Stimulated activated CD4-positive, alpha-beta T cell treated with anti-CD3 and anti-CD28 coated beads, Interleukin-15, amount 100 ng/mL, for 48 hours (primary cell): ENCODE measurements around the gene SRD5A1.
A peak's percentile ranks its signal among the peaks of the same experiment; 100 is the strongest.

Experiments used
- DNase-seq, 2 donors: peaks; one replicate each; pipeline ENCODE4 v3.0.0-alpha.2; 2020; ENCODE audit warnings: low read depth in 2 of 2

The SRD5A1 gene, protein sequence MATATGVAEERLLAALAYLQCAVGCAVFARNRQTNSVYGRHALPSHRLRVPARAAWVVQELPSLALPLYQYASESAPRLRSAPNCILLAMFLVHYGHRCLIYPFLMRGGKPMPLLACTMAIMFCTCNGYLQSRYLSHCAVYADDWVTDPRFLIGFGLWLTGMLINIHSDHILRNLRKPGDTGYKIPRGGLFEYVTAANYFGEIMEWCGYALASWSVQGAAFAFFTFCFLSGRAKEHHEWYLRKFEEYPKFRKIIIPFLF

DNA sequence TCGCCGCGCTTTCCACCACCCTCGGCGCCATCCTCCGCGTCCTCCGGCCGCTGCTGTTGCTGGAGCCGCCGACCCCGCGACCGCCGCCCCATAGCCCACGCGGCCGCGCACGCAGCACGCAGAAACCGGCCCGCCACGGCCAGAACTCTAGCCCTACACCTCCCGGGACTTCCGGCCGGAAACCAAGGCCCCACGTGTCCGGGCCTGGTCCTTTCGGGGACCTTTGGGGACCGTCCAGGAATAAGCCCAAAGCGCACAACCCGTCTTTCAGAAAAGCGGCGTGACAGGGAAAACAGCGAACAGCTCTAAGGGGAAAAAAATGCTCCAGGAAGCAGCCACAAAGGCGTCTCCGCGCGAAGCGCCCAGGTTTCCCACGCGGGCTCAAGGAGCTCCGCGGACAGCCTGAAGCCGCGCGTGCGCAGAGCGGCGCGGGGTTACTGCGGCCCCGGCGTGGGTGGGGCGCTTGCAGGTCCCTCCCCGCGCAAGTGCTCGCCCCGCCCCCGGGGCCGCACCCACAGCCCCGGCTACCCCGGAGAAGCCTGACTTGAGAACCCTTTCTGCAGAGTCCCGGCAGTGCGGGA is at the start of gene SRD5A1, which contains the start of gene NSUN2:
Gene SRD5A1 (plus strand): TSS at position 553 of the 581 bp plus-strand sequence. CDS start 137 bp downstream, outside the sequence.
Gene NSUN2 (minus strand): TSS at position 157 of the 581 bp plus-strand sequence. CDS start 65 bp downstream, at position 92.
- DNase-seq: peak; percentile 84 to 88

DNA sequence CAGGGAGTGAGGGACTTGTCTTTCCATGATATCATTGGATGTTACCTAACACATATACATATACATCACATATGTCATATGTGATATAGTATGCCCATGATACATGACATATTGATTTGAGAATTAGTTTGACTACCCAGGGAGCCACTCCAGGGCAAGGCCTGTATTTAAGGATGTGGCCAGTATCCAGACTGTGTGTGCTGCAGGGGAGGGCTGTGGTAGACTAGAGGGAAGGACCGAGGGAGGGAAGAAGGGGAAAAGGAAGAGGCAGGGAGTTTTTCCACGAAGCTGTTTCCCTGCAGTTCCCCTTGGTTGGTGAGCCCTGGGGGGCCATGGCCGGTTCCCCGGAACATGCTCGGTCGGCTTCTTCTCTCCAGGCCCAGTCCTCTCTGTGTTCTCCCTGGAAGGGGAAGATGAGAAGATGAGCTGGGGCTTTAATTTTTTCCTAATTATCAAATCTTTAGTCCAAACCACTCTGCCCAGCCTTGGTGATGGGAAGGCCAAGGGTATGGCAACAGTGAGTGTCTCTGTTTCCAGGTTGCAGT is 49.1 kb upstream of the SRD5A1 start:
- DNase-seq: no peak

DNA sequence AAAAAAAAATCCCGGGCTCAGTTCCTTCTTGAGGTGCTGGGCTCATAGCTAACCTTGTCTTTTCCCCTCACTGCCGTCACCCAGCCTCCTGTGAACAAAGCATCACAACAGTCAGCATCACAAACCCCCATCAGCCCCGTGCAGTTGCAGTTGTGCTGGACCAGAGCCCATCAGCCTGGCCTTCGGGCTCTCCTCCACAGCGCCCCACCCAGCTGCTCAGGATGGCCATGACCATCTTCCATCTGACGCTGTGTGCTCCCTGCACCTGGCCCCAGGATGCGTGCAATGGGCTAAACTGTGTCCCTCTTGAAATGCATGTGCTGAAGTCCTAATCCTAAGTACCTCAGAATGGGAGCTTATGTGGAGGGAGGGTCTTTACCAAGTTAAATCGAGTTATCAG is 48.5 kb upstream of the SRD5A1 start:
- no peak for DNase-seq

DNA sequence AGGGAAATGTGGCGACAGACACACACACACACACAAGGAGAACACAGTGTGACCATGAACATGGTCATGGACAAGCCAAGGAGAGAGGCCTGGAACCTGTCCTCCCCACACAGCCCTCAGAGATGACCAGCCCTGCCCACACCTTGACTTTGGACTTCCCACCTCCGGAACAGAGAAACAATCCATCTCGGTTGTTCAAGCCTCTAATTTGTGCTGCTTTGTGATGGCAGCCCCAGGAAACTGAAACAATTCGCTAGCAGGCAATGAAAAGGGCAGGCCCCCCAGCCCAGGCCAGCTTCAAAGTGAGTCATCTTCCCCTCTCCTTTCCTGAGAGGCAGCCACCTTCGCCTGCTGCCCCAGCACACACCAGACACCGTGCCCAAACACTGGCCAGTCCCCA is 48.1 kb upstream of the SRD5A1 start:
- DNase-seq: no peak

DNA sequence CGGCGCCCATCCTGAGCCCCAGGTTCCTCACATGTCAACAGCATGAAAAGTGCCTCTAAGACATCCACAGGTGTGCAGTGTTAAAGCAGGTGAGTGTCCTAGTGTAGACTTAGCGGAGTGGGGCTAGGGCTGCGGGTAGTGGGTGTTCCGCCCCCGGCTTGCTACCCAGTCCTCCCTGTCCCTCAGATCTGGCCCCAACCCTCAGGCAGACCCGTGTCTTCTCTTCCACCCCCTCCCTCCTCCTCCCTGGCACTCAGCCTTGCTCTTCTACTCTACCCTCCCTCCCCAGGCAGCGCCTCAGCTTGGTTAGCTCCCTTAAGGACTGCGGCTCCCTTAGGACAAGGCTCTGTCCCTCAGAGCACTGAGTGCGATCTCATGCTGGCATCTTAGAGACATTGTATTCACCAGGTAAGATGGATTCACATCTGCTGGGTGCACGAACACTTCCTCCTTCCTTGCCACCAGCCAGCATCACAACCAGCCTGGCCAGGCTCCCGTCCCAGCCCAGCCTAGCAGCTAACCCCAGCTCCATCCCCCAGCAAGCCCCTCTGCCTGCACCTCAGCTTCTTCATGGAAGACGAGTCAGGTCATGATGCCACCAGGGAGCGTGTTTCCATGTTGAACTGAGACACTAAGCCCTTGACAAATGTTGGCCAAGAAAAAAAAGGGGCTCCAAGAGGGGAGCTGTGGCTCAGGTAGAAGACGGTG is 47.1 kb upstream of the SRD5A1 start:
- no peak for DNase-seq

DNA sequence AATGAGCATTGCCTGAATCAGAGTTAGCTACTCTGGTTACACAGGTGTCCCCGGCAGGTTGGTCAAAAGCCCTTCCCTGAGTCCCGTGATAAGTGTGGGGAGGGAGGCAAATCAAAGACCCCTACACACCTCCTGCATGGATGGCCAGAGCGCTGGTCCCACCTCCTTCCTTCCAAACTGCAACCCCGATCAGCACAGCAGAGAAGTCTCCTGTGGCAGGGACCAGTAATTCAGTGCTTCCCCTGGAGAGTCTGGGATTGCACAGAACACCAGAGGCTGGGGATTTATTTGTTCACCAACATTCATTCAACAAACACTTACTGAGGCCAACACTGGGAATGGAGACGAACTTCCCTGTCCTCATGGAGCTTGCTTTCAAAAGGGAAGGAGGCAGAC is 46.6 kb upstream of the SRD5A1 start:
- DNase-seq: no peak

DNA sequence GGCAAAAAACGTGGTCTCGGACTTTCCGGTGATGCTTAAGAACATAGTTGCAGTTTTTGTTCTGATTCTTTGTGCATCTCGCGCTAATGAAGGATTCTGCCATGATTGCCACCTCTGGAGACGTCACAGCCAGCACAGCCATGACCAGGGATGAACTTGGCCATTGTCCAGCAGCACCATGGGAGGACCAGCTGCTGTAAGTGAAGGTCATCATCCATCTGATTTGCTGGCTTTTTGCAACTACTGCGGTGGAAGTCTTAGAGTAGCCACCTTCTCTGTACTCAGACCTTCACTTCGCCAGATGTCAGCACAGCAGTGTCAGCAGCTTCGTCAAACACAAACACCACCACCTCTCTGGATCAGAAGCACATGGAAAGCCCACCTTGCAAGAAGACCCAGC is 46.1 kb upstream of the SRD5A1 start:
- no peak for DNase-seq

DNA sequence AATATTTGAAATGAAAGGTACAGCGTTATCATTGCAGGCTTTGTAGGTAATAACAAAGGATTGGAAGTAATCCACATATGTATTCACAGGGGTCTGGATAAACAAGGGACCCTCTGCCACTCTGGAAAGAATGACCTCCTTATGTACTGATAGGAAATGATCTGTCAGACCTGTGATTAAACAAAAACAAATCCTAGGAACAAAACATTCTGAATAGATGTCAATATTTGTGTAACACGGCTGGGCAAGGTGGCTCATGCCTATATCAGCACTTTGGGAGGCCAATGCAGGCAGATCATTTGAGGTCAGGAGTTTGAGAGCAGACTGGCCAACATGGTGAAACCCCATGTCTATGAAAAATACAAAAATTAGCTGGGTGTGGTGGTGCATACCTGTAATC is 42.7 kb upstream of the SRD5A1 start:
- no peak for DNase-seq

DNA sequence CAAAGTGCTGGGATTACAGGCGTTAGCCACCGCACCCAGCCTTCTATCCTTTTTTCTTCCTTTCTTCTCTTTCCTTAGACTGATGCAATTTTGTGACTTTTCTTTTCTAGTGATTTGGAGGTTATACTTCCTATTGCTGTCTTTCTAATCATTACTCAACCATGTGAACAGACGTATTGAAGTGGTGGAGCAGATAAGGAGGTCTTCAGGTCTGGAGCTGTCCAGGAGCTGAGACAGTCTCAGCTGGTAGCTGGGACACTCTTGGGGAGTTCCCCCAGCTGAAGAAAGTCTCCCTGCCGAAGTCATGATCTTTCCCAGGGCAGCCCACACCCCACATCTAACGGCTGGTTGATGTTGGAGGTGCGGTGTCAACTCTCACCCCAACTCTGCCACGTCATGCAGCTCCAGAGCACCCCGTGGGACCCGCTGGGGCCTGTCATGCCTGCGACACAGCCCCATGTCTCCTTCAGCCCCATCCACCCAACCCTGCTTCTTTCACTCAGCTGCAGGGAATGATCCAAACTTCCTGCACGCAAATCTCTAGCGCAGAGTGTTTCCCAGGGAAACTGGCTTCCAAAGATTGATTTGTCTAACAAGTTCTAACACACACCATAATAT is 41.5 kb upstream of the SRD5A1 start:
- no peak for DNase-seq

DNA sequence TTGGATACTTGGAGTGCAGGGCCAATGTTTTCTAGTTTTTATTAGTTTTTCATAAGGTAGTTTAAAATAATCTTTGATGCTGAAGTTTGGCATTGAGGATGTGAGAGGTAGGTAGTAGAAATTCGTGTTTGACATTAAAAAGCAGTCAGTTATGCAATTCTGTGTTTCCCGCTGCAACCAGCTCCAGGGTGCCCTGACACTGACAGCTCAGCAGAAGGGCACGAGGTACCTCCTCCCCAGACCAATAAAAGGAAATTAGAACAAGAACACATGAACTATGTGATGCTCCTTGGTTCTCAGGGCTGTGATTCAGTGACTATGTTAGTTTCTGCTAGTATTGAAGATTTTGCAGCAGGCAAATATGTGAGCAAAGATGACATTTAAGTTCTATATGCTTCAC is 40.6 kb upstream of the SRD5A1 start:
- no peak for DNase-seq

DNA sequence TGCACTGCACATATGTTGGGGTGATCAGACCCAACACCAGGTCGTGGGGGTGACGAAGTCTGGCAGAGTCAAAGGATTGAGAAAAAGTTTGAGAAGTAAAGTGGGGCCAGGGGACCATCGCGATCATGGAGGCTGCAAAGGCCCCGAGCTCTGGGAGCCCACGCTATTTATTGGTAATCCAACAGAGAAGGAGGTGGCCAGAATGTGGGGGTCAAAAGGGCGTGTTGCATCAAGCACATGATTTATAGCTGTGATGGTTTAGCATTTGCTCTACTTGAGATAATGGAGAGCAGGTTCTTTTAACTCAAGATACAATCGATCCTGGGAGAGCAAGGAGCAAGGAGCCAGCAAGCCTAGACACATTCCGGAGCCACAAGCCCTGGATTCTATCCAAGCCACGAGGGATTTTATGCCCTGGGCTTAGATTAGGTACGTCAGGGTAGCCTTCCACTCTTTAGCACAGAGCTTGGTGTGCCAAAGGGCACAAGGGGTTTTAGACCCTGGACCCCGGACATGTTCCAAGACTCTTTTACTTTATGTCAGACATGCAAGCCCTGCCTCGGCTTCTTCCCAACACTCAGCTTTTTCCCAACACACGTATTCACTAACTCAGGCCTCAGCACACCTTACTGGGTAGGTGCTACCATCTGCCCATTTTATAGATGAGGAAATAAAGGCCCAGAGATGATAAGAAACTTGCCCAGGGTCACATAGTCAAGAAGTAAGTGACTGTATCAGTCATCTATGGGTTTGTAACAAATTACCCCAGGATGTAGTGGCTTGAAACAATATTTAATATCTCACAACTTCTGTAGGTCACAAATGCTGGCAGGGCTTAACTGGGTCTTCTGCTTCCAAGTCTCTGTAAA is 39.9 kb upstream of the SRD5A1 start:
- DNase-seq: no peak

DNA sequence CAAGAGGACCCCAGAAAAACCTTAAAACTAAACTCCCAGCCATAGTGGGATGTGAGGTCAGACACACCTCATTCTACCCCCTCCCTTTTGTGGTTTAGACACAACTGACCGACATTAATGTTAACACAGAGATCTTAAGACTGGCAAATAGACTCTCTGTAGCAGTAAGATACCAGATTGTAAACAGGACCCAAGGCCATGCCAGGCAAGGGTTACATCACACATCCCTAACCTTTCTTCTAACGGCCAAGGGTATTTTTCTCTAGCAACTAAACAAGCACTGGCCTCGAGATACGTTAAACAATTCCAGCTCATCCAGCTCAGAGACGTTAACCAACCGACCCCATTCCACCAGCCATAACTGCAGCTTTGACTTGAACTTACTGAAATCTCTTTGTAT is 39.2 kb upstream of the SRD5A1 start:
- no peak for DNase-seq

DNA sequence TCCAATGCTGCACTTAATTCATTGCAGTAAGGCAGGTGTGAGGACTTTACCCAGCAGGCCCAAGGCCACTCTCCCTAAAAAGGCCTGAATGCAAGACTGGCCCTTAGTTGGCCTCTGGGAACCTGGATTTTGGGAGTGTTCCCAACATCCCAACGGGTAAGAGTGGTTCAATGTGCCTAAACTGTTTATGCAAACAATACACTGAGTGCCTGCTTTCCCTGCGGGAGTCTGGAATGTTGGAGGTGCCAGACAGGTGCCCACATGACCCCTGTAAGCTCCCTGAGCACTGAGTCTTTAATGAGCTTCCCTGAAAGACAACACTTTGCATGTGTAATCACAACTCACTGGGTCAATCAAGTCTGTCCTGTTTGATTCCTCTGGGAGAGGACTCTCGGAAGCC is 37.8 kb upstream of the SRD5A1 start:
- DNase-seq: no peak

DNA sequence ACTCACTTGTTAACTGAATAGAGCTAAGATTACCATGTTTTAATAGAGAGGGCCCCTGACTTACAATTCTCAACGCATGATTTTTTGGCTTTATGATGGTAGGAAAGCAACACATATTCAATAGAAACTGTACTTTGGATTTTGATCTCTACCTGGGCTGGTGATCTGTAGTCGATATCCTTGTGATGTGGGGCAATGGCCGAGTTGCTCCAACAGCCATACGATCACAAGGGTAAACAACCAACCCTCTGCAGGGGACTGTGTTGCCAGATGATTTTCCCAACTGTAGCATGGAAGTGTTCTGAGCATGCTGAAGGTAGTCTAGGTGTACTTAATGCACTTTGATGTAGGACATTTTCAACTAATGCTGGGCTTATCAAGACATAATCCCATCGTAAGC is 36.9 kb upstream of the SRD5A1 start:
- DNase-seq: no peak

DNA sequence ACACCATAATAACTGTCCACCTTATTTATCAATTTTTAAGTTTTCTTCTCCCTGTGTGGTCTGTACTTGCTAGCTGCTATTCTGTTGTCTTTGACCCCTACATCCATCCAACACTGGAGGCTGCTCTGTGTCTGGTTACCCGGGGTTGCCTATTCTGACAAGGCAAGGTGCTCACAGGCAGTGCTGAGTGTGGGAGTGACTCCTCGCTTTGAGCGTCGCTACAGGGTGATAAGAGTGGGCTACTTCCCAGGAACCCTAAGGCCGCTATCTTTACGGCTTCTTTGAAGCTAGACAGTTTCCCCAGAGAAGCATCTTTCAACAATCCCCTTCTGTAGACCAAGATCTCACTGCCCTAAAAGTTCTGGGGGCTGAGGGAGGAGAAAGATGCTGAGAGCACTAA is 35.7 kb upstream of the SRD5A1 start:
- DNase-seq: no peak

DNA sequence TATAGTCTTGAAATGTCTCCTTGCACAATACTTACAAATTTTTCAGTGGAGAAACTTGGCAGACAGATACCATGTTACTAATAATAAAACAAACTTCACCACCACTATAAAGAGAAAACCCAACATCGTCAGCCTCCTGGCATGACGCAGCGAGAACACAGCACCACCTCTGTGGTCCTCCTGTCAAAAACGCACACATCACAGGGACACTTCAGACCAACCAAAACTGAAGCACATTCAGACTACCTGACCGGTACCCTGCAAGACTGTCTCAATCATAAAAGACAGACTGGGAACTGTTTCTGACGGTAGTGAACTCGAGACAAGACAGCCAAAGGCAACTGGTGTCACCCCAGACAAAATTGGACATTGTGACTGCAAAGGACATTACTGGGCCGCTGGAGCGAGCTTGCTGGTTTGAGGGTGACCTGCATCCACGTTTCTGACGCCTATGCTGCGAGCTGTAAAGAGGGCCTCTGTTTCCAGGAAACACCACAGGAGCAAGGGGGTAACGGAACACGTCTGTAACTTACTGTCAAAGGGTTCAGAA is 34.8 kb upstream of the SRD5A1 start:
- no peak for DNase-seq

DNA sequence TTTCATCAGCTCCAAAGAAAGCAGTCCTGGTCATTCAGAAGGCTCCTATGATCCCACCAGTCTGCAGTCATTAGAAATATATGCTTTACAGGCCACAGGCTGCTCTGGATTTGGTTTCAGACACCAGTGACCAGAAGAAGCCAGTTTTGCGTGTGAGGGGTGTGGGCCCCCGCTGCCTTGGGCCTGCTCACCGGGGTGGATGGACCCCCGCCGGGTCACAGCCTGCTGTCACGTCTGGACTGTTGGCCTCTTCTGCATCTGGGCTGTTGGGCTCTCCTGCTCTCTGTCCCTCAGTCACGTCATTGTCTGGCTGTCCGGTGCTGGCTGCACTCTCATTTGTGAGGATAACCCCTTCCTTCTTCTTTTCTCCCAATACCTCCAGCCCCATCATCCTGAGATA is 33.5 kb upstream of the SRD5A1 start:
- no peak for DNase-seq

DNA sequence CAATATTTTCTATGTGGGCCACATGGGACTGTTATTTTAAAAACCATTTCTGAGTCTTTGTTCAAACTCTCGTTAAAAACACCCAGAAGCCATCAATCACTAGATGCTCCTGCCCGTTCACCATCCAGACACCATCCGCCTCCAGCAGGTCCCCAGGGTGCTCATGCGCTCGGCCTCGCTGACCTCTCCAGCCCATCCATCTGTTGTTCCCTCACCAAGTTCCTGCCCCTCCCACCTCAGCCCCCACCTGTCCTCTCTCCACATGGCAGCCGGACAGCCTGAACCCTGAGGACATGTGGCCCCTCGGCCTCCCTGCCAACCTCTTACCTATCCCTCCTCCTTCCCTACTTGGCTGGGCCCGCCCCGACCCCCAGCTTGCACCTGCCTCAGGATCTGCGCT is 32.0 kb upstream of the SRD5A1 start:
- DNase-seq: no peak

DNA sequence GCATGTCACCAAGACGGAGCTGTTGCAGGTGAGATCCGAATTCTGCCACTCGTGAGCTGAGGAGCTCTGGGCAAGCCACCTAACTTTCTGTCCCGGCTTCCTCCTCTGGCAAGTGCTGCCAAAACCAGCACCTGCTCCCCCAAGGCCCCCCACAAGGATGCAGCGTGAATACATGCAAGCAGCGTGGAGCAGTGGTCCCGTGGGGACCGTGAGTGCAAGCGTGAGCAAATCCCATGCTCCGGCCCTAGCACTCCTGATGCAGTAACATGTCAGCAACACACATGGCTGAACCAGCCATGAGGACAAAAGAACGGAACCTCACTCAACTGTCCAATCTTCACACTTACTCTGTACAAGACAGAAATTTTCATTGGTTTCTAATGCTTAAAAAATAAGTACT is 31.4 kb upstream of the SRD5A1 start:
- no peak for DNase-seq

DNA sequence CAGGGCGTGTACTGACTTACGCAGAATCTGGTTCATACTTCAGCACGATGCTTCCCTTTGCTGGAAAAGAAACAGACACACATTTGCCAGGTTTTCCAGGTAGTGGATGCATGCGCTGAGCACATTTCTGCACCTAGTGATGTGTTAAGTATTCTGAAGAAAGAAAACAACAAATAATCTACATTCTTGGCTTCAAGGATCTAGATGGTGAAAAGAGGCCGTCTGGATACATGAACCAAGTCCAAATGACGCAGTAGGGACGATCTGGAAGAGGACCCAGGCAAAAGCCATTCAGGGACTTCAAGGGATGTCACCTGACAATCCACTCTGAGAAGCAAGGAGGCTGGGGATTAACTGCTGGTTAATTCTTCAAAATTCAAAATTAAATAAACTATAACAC is 30.8 kb upstream of the SRD5A1 start:
- no peak for DNase-seq

DNA sequence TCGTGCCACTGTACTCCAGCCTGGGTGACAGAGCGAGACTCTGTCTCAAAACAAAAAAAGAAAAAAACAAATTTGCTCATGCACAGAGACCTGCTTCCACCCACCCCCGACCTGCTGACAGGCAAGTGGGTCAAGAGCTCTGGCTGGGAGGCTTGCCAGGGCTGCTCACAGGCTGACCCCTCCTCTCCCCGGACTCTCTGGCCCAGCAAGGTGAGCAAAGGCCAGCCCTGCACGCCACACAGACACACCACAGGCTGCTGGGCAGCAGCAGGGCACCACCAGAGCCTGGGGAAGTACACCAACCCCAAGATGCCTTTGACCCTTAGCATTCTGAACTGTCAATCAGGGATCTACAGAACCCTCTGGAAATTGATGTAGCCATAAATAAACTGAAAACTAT is 29.6 kb upstream of the SRD5A1 start:
- DNase-seq: no peak
